HG03469 (cell line): ENCODE data around the gene MYG1.
"Not testable (repeated sequence)": the region's sequence is repeated elsewhere in the genome, so short reads cannot be mapped to it uniquely, and the experiment has no call there.

Source experiments
- ATAC-seq: cut with Tn5 transposase; IDR thresholded peaks from one replicate; pipeline ENCODE4 v1.9.1; 2021; ENCODE audit warnings: mild to moderate bottlenecking, moderate library complexity, moderate number of reproducible peaks; ENCODE audit not compliant: unreplicated experiment

MYG1 gene

DNA sequence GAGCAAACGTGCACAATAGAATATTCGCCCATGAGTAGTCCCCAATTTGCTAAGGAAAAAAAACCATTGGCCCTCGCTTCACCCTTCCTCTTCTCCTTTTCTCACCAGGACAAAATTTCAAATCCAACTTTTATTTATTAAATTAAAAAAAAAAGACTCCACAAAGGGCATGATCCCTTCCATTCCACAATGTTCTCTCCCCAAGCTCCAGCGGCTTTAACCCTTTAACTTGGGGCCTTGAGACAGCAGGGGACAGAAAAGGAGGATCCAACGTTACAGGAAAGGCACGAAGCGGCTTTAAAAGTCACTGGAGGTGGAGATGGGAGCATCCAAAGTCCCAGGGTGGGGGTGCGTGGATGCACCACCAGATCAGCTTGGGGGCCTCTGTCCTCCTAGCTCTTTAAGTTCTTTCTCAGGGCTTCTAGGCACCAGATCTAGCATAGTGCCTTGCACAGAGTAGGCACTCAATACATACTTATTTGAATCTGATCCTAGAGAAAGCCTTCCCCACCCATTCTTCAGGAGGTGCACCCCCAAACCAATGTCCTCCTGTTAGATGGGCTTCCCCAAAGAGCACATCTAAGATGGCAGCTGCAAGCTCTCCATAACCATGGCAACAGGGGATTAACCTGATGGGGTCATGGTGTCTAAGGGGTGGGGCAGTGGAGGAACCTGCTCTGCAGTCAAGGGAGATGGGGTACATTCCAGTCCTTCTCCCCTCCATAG lies 27.1 kb downstream of the MYG1 start:
- no peak for ATAC-seq

DNA sequence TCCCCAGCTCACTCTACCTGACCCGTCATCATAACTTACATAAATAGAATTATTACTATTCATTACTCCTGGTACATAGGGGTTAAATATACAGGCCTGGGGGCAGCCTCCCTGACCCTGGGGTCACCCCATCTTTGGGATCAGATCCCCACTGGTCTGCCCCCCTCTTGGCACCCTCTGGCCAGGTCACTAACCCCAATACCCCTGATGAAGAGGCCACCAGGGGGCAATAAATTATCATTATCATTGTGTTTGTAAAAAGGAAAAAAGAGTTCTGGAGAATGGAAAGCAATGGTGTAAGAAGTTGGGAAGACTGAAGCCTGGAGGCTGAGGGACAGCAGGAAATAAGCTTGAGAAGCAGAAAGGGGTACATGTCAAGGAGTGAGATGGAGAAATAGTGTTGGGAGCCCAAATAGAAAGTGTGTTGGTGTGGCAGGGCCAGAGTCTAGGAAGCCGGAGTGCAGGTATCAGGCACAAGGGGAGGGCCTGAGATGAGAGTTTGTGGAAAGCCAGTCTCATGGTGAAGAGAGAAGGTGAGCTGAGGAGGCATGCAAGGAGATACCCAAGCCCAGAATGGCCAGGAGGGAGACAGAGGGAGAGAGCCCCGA lies 28.0 kb downstream of the MYG1 start:
- no peak for ATAC-seq

DNA sequence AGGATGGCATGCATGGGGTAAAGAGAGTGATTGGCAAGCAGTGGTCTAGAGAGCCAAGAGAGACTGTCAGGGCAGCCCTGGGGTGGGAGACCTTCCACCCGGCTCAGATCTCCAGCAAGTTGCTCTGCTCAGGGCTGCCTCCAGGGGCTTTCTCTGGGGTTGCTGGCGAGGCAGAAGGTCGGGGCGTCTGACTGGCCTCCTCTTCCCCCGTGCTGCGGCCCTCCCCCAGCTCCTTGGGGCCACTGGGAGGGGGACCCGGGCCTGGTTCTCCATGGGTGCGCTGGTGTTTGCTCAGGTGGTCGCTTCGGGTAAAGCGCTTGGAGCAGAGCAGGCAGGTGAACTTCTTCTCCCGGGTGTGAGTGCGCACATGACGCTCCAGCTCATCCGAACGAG lies 28.5 kb downstream of the MYG1 start:
- no peak for ATAC-seq

DNA sequence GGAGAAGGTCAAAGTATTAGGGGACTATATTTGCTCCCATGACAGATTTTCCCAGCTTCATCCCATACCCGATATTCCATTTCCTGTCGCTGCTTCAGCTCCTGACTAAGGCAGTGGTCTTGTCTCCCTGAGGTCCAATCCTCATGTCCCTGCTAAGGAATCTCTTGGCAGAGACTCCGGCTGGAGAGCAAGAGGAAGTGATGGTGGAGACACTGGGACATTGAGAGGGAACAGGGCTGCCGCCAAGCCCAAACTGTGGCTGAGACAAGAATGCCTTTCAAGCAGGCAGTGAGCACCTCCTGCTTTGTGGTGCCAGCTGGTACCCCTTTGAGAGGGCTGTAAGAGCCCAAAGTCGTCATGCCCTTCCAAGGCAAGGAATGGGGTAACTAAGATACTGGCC lies 31.2 kb downstream of the MYG1 start:
- ATAC-seq = no peak

DNA sequence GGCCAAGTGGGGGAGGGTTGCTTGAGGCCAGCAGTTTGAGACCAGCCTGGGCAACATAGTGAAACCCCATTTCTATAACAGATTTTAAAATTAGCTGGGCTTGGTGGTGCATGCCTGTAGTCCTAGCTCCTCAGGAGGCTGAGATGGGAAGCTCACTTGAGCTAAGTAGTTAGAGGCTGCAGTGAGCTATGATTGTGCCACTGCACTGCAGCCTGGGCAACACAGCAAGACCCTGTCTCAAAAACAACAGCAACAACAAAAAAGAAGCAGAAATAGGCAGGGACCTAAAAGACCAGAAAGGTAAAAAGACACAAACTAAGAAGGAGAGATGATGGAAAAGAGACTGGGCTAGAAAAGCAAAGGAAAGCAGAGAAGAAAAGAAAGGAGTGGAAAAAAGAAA lies 32.8 kb downstream of the MYG1 start:
- ATAC-seq = not testable (repeated sequence)

DNA sequence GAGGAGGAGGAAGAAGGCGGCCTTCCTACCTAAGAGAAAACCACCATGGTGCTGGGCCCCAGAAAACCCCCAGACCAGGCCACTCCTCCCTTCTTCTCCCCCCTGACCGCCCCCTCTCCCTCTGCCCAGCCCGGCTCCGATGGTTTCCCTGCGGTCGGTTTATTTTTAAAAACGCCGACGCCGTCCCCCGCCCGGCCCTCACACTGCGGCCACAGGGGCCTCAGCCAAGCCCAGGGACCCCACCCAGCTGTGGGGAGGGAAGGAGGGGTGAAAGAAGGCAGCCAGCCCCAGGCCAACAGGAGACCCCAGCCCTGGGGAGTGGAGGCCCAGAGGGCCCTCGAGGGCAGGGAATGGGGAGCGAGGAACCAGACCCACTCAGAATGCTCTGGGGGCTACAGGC lies 33.2 kb downstream of the MYG1 start:
- no peak for ATAC-seq

DNA sequence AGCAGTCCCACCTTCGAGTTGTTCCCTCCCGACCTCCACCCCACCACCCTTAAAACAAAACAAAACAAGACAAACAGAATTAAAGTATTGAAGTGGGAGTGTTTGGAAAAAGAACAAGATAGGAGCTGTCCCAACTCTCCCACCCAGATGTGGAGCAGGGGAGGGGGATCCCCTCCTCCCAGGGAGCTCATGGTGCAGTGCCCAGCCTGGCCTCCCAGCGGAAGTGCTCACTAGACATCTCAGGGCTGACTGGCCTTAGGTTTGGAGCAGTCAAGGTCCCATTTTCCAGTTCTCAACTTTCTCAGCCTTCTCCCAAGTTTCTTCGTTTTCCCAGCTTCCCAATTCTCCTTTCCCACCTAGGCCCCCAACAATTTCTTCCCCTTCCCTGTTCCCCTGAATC lies 33.8 kb downstream of the MYG1 start:
- no peak for ATAC-seq

DNA sequence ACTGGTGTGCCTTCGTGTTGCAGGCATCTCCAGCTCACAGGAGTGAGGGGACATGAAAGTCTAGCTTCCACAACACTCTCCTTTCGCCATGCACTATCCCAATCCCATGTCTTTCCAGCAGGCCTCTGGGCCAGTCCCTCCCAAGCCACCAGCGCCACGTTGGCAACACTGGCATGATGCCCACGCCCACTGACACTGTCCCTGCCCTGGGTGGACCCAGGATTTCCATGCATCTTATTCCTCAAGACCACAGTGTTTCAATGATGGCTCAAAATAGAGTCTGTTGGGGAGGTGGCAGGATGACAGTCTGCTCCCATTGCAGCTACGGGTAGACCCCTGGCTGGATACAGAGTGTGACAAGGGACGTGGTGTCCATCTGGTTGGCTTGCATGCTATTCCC lies 34.4 kb downstream of the MYG1 start:
- no peak for ATAC-seq

DNA sequence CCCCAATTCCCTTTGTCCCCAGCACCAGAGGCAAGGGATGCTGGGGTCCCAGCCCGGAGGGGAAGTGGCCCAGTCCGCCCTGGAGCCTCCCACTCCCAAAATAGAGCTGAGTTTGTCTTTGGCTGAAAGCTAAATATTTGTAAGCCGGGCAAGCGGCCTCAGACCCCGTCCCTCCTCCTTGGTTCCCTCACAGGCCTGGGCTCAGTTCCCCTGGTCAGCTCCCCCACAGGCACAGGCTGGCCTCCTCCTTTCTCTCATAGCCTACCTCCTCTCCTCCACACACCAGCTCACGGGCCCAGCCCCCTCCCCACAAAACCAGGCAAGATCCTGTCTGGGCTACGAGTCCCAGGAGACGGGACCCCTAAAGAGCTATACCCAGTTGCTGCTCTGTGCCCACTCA lies 35.3 kb downstream of the MYG1 start:
- ATAC-seq = no peak

DNA sequence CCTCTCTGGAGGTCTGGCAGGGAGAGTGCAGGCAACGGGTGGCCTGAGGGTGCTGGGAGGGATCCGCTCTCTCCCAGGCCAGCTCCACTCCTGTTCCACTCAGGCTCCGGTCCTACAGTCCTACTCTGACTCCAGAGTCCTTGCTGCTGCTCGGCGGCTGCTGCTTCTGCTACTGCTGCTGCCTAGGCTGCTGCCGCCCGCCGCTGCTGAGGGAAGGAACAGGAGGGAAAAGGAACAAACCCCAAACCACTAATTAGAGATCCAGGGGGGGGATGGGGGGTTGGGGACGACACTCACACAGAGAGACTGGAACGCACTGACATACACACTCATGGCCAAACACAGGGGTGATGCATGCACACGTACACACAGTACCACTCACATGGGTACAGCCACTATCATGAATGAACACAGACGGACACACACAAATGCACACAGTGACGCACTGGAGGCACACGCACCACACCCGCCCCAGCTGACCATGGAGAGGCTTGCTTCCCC lies 36.7 kb downstream of the MYG1 start, which contains the start of gene SP7:
SP7 (minus strand) TSS at position 174 of the 501 bp plus-strand sequence. CDS start 708 bp downstream, outside the sequence.
- no peak for ATAC-seq

DNA sequence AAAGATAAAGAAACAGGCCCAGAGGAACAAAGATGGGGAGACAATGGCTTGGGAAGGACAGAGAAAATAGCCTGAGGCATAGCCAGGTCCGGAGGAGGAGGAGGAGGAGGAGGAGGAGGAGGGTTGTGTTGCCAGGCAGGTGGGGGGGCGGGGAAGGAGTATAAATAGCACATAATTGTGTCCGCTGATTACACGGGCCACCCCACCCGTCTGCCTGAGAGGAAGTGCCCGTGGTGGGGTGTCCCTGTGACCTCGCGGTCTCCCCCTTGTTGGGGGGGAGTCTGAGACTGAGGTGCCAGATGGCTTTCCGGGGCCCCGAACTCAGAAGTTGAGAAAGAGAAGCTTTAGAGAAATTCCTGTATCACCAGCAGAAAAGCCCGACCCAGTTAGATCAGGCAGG lies 38.5 kb downstream of the MYG1 start:
- no peak for ATAC-seq

DNA sequence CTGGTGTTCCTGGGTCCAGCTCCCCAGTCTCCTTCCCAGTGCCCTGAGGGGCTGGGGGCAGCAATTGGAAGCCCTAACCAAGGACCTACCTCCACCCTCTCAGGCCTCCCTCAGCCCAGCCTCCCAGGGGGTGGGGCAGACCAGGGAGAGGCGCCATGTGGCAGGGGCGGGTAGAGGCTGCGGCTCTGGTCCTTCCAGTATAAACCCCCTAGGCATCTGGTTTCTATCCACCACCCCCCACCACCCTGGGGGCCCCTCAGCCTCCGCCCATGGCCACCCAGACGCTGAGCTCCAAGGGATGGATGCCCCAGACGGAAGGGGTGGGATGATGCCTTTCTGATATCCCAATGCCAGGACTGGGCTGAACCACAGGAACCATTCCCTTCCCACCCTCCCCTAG lies 39.4 kb downstream of the MYG1 start:
- ATAC-seq = no peak

DNA sequence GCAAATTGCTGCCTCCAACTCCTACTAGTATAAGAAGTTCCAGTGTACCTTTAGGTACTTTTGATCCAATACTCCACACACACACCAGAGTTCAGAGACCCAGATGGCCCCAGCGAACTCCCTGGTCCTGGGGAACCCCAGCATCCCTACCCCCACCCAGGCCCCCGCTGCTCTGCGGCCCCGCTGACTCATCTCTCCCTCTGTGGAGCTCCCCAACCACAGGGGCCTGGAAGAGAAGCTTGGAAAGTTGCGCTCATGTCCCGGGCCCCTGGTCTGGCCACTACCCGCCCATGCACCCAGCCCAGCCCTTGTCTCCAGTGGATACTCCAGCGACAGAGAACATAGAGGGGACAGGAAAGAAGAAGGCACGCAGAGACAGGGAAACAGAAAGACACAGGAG lies 40.9 kb downstream of the MYG1 start:
- no peak for ATAC-seq

DNA sequence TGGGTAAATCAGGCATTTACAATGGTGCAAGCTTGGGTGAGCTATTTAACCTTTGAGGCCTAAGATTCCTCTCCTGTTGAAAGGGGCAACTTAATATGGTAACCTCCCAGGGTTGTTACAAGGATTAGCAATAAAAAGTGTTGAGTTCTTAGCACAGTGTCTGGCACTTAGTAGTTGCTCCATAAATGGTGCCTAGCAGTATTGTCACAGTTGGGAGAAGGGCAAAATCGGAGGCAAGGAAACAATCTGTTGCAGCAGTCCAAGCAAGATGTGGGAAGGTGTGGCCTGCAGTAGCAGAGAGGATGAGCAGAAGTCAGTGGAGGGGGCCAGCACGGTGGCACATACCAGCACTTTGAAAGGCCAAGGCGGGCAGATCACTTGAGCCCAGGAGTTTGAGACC lies 44.0 kb downstream of the MYG1 start:
- ATAC-seq = no peak

DNA sequence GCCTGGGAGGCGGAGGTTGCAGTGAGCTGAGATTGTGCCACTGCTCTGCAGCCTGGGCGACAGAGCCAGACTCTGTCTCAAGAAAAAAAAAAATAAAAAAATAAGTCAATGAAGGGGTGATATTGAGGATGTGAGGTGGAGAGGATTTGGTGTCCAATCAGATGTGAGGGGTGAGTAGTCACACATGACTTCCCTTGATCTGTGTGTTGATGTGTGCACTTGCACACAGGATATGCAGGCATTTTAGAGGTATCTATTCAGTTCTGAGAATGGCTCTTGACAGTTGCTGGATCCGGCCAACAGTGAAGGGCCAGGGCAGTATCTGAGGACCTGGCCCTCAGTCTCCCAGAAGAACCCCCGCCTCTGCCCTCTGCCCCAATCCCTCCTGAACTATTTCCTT lies 44.5 kb downstream of the MYG1 start:
- no peak for ATAC-seq

DNA sequence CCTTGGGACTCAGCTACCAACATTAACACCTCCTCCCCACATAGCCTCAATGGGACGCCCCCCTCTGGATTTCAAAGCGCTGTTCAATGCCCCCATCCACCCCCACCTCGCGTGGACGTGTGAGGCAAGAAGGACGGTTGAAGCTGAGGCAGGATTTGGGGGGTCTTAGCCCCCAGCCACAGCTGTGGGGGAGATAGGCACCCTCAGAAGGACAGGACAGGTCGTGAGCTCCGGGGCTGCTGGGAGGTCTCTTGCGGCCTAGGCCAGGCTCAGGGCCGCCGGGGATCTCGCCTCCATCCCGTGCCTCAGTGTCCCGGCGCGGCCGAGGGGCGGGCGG lies 45.0 kb downstream of the MYG1 start:
- no peak for ATAC-seq

DNA sequence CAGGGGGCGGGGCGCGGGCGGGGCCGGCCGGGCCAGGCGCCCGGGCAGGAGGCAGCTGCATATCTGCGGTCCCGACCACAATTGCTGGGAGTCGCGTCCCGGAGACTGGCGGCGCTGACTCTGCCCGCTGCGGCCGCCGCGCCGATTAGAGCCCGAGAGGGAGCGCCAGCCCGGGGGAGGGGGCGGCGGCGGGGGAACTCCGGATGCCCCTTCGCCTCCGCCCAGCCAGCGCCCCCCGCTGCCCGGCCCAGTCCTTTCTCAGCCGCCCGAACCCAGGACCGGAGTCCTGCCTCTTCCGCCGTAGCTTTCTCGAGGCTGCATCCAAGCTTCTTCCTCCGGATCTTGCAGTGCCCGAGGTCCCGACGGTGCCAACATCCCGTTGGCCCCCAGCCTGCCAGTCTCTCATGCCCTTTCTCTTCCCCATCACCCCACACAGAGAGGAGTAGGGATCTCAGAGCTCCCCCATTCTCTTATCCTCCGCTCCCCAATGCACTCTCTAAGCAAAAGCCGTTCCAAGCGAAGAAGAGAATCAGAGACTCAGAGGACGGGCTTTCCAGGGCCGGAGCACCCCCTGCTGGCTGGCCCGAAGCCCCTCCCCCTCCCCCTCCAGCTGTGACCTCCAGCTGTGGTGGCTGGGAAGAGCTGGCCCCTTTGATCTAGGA lies 45.5 kb downstream of the MYG1 start:
- ATAC-seq = no peak

DNA sequence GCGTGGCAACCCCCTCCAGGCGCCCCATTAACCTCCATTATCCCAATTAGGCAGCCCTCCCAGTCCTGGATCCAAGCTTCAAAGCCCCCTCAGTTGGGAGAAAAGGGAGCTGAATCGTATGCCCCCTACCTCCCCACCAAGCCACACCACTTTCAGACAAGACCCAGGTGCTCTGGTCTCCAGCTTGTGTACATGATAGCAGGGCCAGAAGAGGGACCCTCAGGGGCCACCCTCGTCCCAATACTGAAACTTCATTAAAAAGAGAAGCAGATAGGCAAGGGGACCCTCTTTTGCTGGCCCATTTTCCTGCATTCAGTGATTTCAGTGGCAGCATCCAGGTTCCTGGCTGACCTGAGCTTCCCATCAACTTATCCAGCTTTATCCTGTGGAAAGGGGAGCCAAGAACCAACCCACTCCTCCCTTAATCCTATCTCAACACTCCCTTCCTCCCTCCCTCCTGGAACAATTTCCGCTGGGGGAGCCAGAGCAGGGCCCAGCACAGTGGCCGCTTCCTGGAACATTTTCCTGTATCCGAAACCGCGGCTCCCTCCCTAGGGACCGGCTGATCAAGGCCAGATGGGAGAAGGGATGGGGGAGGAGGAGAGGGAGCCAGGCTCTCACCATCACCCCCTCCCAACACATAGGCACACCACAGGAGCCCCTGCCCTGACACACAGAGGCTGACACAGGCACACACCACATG lies 46.1 kb downstream of the MYG1 start:
- no peak for ATAC-seq

DNA sequence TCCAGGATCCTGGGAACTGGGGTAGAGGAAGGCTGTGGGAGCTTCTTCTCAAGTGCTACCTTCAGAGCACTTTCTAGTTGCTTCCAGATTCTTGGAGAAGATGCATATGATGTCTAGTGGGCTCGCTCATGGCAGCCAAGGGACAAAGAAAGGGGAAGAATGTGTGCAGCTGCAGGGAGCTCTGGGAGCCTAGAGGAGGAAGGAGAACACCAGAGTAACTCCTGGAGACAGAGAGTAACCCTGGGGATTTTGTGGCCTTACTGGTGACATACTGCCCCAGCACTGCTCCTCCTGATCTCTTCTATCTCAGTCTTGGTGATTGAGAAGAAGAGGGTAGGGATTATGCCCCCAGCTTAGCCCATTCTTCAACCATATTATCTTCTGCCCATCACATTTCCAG lies 47.0 kb downstream of the MYG1 start:
- ATAC-seq = no peak

DNA sequence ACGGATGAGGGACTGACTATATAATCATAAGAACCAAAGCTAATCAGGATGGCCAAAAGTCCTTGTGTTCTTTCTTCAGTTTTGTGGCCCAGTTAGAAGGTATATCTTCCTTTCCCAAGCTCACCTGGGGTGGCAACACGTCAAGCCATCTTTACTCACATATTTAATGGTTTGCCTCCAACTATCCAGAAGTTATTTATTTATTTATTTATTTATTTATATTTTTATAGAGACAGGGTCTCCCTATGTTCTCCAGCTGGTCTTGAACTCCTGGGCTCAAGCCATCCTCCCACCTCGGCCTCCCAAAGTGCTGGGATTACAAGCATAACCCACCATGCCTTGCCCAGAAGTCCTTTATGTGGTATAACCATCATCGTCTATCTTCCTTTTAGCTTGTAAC lies 48.4 kb downstream of the MYG1 start:
- no peak for ATAC-seq
